HepG2 (cell line): ENCODE data around the gene SAPCD2. TPM values are rescaled to one million over a fixed set of nuclear protein-coding genes. Genes with fewer than 3 reads are reported as not detected.

Experiments
- CHD2 ChIP-seq: IDR thresholded peaks from 2 replicates; pipeline ENCODE4 v1.6.1; 2011; ENCODE audit warnings: low read depth, low read length, improper control_type of control experiment
- EEA1 ChIP-seq: sonication (generic); formaldehyde crosslinking; IDR thresholded peaks from 2 replicates; pipeline ENCODE4 v1.5.1; 2020; ENCODE audit warnings: mild to moderate bottlenecking, missing genetic modification reagents, borderline replicate concordance
- FOSL1 ChIP-seq: sonication (generic); formaldehyde crosslinking; IDR thresholded peaks from 2 replicates; pipeline ENCODE4 v1.9.0; 2021; ENCODE audit warnings: missing genetic modification reagents, borderline replicate concordance
- FOXC1 ChIP-seq: sonication (generic); formaldehyde crosslinking; IDR thresholded peaks from 2 replicates; pipeline ENCODE4 v1.8.0; 2022; ENCODE audit warnings: mild to moderate bottlenecking, missing genetic modification reagents, borderline replicate concordance
- GLI4 ChIP-seq: sonication (generic); formaldehyde crosslinking; IDR thresholded peaks from 2 replicates; pipeline ENCODE4 v1.5.1; 2020; ENCODE audit warnings: missing genetic modification reagents, mild to moderate bottlenecking, moderate library complexity, borderline replicate concordance
- HNF4A ChIP-seq: sonication (generic); formaldehyde crosslinking; IDR thresholded peaks from 2 replicates; pipeline ENCODE4 v1.4.0; 2020; ENCODE audit warnings: missing genetic modification reagents
- MYC ChIP-seq: sonication (generic); formaldehyde crosslinking; IDR thresholded peaks from 2 replicates; pipeline ENCODE4 v1.9.0; 2021; ENCODE audit warnings: missing genetic modification reagents, borderline replicate concordance
- TFAP4 ChIP-seq: sonication (generic); IDR thresholded peaks from 2 replicates; pipeline ENCODE4 v1.6.1; 2016; ENCODE audit warnings: low read depth, borderline replicate concordance
- ZFX ChIP-seq: sonication (generic); formaldehyde crosslinking; IDR thresholded peaks from 2 replicates; pipeline ENCODE4 v1.4.0; 2020; ENCODE audit warnings: mild to moderate bottlenecking, low read depth, missing genetic modification reagents, moderate library complexity
- ZNF33B ChIP-seq: sonication (generic); formaldehyde crosslinking; IDR thresholded peaks from 2 replicates; pipeline ENCODE4 v1.5.1; 2020; ENCODE audit warnings: mild to moderate bottlenecking, missing genetic modification reagents
- ZNF354B ChIP-seq: sonication (generic); formaldehyde crosslinking; IDR thresholded peaks from 2 replicates; pipeline ENCODE4 v1.8.0; 2022; ENCODE audit warnings: mild to moderate bottlenecking, missing genetic modification reagents
- ZNF441 ChIP-seq: sonication (generic); formaldehyde crosslinking; IDR thresholded peaks from 2 replicates; pipeline ENCODE4 v1.7.0; 2021; ENCODE audit warnings: missing genetic modification reagents, borderline replicate concordance
- ZNF501 ChIP-seq: sonication (generic); formaldehyde crosslinking; IDR thresholded peaks from 2 replicates; pipeline ENCODE4 v1.5.1; 2020; ENCODE audit warnings: mild to moderate bottlenecking, moderate library complexity, missing genetic modification reagents
- ZNF776 ChIP-seq: sonication (generic); formaldehyde crosslinking; IDR thresholded peaks from 2 replicates; pipeline ENCODE4 v1.4.0; 2020; ENCODE audit warnings: mild to moderate bottlenecking, missing genetic modification reagents
- polyA plus RNA-seq, 8 experiments: library from polyadenylated mRNA; depleted of rRNA in 3 of 8; stranded (reverse) in 7 of 8; unstranded in 1 of 8; fragments of >200 nt; fragmentation: Illumina TruSeq in 4 of 8; extraction: Trizol in 4 of 8; gene quantifications; 2 replicates each; pipeline versions ENCODE4 v1.2.1 to v1.2.3, GENCODE V29; 2011 to 2016; ENCODE audit warnings: low read depth in 4 of 8, missing spikeins in 1 of 8, mixed read lengths in 1 of 8; ENCODE audit not compliant: insufficient read depth in 1 of 8
- total RNA-seq, 5 experiments: library from RNA; depleted of rRNA; stranded (reverse); fragments of >200 nt; fragmentation: Illumina TruSeq; extraction: Trizol; gene quantifications; 2 replicates each; pipeline ENCODE4 v1.2.3, GENCODE V29; 2016; ENCODE audit warnings: low read depth in 1 of 5
- TF ChIP-seq, protein P1 (sequence below): sonication (generic); formaldehyde crosslinking; IDR thresholded peaks from 2 replicates; pipeline ENCODE4 v1.4.0; 2020; ENCODE audit warnings: missing genetic modification reagents, mild to moderate bottlenecking, borderline replicate concordance
- TF ChIP-seq, protein P2 (sequence below): sonication (generic); formaldehyde crosslinking; IDR thresholded peaks from 2 replicates; pipeline ENCODE4 v1.5.0; 2020; ENCODE audit warnings: missing genetic modification reagents
- TF ChIP-seq, protein P3 (sequence below): sonication (generic); formaldehyde crosslinking; IDR thresholded peaks from 2 replicates; pipeline ENCODE4 v1.8.0; 2022; ENCODE audit warnings: mild to moderate bottlenecking, missing genetic modification reagents
- TF ChIP-seq, protein P4 (sequence below): sonication (generic); formaldehyde crosslinking; IDR thresholded peaks from 2 replicates; pipeline ENCODE4 v1.8.0; 2022; ENCODE audit warnings: mild to moderate bottlenecking, missing genetic modification reagents, borderline replicate concordance

The SAPCD2 gene
- total and polyA plus RNA-seq, 2 of the 13 experiments (the other 11 are each of a cell fraction or from before 2014, with no cell fraction given): 21.9 to 42.8 TPM

DNA sequence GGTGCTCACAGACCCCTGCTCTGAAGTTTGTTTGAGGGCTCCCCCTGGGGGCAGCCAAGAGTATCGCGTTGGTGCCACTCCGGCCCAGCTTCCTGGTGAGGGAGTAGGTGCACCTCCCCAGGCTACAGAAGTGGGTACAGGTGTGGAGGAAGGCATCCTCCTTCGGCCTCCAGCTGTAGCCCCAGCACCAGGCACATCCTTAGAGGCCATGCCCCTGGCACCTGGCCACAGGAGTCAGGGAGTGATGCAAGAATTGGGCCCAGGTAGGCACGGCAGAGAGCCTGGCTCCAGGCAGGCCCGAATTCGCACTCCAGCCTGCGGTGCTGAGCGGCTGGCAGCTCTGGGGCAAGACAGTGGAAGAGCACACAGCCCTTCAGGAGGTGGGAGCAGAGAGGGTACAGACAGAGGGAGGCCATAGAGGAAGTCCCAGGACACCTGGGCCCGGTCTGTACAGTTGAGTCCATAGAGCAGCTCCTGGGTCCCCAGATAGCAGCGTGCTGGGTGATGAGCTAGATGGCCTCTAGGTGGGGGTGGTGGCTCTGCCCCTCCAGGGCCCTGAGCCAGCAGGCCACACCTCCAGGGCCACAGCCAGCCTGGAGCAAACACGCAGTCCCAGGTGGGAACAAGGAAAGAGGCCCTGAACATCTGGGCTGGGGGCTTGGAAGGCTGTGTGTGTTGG is 2.4 kb downstream of the SAPCD2 start (continued):
- TF ChIP-seq EEA1: no peak
- TF ChIP-seq, protein P1, sequence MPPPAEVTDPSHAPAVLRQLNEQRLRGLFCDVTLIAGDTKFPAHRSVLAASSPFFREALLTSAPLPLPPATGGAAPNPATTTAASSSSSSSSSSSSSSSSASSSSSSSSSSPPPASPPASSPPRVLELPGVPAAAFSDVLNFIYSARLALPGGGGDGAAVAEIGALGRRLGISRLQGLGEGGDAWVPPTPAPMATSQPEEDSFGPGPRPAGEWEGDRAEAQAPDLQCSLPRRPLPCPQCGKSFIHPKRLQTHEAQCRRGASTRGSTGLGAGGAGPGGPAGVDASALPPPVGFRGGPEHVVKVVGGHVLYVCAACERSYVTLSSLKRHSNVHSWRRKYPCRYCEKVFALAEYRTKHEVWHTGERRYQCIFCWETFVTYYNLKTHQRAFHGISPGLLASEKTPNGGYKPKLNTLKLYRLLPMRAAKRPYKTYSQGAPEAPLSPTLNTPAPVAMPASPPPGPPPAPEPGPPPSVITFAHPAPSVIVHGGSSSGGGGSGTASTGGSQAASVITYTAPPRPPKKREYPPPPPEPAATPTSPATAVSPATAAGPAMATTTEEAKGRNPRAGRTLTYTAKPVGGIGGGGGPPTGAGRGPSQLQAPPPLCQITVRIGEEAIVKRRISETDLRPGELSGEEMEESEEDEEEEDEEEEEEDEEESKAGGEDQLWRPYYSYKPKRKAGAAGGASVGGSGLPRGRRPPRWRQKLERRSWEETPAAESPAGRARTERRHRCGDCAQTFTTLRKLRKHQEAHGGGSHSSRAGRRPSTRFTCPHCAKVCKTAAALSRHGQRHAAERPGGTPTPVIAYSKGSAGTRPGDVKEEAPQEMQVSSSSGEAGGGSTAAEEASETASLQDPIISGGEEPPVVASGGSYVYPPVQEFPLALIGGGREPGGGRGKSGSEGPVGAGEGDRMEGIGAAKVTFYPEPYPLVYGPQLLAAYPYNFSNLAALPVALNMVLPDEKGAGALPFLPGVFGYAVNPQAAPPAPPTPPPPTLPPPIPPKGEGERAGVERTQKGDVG: no peak
- TF ChIP-seq MYC (CRISPR knock-in tag): peak; percentile 68; the same call in 1 of the 2 replicates
- TF ChIP-seq ZNF776 (CRISPR knock-in tag): peak; percentile 85
- TF ChIP-seq ZNF354B (CRISPR knock-in tag): 0 out of 2 replicates have a peak, but pooled peaks have one; percentile 75
- TF ChIP-seq, protein P2, sequence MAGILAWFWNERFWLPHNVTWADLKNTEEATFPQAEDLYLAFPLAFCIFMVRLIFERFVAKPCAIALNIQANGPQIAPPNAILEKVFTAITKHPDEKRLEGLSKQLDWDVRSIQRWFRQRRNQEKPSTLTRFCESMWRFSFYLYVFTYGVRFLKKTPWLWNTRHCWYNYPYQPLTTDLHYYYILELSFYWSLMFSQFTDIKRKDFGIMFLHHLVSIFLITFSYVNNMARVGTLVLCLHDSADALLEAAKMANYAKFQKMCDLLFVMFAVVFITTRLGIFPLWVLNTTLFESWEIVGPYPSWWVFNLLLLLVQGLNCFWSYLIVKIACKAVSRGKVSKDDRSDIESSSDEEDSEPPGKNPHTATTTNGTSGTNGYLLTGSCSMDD (CRISPR knock-in tag): no peak
- peak; percentile 86 for TF ChIP-seq FOXC1 (CRISPR knock-in tag)
- peak; percentile 66; the same call in 1 of the 2 replicates for TF ChIP-seq GLI4 (CRISPR knock-in tag)
- TF ChIP-seq, protein P3, sequence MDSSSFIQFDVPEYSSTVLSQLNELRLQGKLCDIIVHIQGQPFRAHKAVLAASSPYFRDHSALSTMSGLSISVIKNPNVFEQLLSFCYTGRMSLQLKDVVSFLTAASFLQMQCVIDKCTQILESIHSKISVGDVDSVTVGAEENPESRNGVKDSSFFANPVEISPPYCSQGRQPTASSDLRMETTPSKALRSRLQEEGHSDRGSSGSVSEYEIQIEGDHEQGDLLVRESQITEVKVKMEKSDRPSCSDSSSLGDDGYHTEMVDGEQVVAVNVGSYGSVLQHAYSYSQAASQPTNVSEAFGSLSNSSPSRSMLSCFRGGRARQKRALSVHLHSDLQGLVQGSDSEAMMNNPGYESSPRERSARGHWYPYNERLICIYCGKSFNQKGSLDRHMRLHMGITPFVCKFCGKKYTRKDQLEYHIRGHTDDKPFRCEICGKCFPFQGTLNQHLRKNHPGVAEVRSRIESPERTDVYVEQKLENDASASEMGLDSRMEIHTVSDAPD (CRISPR knock-in tag): peak; percentile 59; the same call in 1 of the 2 replicates
- TF ChIP-seq ZNF501 (CRISPR knock-in tag): peak; percentile 63; the same call in 1 of the 2 replicates
- TF ChIP-seq, protein P4, sequence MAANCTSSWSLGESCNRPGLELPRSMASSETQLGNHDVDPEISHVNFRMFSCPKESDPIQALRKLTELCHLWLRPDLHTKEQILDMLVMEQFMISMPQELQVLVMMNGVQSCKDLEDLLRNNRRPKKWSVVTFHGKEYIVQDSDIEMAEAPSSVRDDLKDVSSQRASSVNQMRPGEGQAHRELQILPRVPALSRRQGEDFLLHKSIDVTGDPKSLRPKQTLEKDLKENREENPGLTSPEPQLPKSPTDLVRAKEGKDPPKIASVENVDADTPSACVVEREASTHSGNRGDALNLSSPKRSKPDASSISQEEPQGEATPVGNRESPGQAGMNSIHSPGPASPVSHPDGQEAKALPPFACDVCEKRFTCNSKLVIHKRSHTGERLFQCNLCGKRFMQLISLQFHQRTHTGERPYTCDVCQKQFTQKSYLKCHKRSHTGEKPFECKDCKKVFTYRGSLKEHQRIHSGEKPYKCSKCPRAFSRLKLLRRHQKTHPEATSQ: 0 out of 2 replicates have a peak, but pooled peaks have one; percentile 25
- TF ChIP-seq CHD2: no peak
- TF ChIP-seq ZFX (CRISPR knock-in tag): peak; percentile 74
- TF ChIP-seq FOSL1 (CRISPR knock-in tag): no peak
- no peak for TF ChIP-seq ZNF441
- 0 out of 2 replicates have a peak, but pooled peaks have one; percentile 40 for TF ChIP-seq ZNF33B (CRISPR knock-in tag)
- TF ChIP-seq TFAP4: peak; percentile 67; the same call in 1 of the 2 replicates
- peak; percentile 48; the same call in 1 of the 2 replicates for TF ChIP-seq HNF4A (CRISPR knock-in tag)
